ENCODE data around the gene STK10.

Gene STK10

DNA sequence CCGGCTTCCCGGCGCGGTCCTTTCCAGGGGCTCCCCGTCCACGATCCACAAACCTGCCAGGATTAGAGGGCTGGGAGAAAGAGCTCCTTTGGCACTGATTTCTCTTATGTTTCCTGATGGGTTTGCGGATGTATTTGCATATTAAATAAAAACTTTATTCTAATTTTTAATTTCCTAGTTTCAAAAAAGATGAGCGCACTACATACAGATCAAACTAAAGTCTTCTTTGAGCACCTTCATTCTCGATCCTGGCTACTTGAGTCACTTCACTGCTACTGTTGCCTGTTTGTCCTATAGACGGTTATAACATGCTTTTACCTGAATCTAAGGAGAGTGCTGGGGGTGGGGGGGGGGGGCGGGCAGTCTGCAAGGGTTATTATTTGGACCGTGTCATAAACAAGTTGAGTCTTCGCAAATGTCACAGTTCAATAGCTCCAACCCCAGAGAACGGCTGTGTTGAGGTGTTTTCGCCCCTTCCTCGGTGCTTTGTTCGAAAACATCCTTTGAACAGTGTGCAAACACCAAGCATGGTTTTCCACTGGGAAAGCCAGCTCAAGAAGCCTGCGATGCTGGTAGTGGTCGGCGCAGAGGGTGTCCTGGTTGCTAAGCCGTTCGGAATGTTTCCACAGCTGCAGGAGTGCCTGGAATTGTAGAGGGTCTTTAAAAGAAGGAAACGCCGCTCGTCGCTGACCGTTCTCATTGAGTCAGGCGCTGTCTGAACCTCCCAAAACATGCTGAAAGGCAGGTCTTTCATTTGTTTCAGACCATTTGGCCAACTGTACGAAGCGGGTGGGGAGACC is 1.1 kb upstream of the STK10 start:
- no peak for DNase-seq

DNA sequence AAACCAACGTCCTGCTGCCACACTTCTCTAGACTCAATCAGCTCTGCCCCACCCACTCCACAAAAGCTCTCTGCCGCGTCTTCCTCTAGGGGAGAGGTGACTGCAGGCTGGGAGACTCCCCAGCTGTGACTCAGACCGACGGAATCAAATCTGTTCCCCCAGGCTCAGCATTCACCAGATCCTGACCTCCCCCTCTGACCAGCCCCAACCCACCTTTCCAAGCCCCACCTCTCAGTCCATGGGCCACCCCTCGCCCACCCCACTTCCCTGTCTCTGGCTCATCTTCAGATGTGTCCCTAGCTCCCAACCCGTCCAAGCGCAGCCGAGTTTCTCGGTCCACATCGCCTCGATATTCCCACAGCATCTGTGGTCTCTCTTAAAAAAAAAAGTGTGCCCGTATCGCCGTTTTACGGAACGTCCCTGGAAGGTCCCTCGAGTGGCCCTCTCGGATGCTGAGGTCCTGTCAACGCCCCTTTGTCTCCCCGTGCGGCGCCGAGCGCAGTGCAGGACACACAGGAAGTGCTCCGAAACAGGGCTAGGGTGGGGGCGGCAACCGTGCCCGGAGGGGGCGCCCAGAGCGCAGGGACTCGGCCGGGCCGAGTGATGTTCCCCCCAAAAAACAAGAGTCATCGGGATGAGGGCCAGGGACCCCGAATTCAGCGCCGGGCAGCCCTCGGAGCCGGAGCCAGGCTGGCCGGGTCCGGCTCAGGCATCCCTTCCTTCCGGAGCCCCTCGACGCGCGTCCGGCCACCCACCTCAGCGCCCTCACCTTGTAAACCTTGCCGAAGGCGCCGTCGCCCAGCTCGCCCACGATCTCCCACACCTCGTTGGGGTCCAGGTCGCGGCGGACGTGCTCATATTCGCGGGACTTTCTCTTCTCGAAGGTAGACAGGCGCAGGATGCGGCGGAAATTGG is 649 bp downstream of the STK10 start:
- peak in 1 of 2 experiments; percentile 3 for DNase-seq

DNA sequence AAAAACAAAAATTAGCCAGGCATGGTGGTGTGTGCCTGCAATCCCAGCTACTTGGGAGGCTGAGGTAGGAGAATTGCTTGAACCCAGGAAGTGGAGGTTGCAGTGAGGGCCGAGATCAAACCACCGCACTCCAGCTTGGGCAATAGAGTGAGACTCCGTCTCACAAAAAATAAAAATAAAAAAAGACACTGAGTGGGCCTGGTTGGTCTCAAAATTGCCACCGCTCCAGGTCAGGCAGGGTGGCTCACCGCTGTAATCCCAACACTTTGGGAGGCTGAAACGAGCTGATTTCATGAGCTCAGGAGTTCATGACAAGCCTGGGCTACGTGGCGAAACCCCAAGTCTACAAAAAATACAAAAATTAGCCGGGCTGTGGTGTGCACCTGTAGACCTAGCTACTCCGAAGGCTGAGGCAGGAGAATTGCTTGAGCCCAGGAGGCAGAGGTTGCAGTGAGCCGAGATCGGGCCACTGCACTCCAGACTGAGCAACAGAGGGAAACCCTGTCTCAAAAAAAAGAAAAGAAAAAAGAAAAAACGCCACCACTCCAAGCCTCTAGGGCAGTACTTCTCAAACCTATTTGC is 1.8 kb downstream of the STK10 start:
- no peak for DNase-seq

DNA sequence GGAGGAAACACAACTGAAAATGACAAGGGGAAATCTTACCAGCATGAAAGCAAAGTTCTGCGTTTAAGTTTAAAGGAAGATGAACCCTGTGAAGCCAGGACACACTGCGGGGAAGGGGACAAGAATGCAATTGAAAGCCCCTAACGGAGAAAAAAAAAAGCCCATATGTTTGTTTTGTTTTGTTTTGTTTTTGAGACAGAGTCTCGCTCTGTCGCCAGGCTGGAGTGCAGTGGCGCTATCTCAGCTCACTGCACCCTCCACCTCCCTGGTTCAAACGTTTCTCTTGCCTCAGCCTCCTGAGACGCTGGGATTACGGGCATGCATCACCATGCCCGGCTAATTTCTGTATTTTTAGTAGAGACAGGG is 2.9 kb downstream of the STK10 start:
- DNase-seq = no peak

DNA sequence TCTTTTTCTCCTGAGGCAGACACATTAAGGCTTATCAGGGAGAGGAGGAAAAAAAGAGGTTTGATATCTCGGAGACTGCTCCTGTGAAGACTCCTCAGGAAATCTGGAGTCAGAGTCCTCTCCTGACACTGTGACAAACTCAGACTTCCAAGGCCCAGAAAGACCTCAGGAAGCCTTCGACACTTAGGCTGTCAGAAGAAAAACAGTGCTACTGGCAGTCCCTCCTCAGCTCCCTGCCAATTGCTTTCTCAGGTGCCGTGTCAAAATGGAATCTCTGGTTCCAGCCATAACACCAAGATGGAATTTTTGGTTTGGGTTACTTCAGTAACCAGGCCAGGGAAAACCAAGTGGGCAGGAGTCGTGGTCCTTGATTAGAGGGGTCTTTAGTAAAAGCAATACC is 4.1 kb downstream of the STK10 start:
- DNase-seq = no peak

DNA sequence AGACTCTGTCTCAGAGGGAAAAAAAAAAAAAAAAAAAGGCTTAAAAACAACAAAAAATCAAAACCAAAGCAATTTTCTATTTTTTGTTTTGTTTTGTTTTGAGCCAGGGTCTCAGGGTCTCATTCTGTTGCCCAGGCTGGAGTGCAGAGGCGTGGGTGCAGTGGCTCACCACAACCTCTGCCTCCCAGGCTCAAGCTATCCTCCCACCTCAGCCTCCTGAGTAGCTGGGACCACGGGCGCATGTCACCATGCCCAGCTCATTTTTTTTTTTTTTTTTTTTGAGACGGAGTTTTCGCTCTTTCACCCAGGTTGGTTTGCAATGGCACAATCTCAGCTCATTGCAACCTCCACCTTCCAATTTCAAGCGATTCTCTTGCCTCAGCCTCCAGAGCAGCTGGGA is 5.7 kb downstream of the STK10 start:
- DNase-seq = no peak

DNA sequence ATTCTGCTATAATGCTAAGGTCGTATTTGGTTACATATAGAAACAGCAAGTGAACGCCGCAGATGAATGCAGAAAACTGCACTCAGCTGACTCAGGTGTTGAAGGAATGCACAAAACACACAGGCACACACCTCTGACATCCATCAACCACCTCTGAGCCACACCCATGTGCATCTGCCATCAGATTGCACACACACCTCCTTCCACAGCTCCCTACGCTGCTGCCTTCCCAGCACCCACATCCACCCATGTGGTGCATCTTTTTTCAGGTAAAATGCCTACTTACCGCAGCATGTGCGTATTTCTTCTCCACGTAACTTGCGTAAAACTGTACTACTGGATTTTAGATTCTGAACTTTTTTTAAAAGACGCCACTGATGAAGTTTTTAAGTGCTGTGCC is 7.1 kb downstream of the STK10 start:
- DNase-seq = no peak

DNA sequence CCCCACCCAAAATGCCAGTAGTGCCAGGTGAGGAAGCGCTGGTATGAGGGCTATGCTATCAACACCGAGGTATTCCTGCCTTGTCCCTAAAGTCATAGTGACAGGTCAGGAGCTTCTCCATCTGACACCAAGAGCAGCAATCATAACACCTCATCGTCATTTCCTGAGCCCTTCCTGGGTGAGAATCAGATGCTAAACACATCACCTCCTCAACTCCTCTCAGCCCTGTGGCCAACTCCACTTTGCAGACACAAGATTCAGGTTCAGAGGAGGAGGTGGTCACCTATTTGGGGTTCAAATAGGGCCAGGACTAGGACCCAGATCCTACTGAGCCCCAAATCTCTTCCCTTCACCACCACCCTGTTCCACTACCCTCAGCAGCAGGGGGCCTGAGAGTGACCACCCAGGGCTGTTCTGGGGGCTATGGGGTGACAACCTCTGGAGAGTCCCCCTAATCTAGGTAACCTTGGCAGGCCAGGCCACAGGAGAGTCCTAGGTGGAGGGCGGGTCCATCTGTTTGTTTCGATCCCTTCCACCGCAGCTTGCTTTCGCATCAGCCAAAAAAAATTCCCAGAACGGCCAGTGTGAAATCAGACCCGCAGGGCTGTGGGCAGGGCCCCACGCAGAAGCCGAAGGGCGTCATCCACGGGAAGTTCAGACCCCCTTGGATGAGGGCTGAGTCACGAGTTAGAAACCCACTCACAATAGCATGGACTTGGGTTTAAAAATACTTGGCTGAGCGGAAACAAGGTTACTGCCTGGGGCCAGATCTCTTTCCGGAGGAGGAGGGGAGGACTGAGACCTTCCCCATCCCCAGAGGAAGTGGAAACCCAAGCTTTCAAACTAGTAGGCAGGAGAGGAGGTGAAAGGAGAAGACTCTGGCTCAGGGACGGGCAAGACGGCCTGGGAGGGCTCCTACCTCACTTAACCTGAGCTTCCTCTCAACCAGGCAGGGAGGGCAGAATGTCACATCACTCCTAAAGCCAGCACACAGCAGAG is 8.7 kb downstream of the STK10 start:
- DNase-seq = no peak

DNA sequence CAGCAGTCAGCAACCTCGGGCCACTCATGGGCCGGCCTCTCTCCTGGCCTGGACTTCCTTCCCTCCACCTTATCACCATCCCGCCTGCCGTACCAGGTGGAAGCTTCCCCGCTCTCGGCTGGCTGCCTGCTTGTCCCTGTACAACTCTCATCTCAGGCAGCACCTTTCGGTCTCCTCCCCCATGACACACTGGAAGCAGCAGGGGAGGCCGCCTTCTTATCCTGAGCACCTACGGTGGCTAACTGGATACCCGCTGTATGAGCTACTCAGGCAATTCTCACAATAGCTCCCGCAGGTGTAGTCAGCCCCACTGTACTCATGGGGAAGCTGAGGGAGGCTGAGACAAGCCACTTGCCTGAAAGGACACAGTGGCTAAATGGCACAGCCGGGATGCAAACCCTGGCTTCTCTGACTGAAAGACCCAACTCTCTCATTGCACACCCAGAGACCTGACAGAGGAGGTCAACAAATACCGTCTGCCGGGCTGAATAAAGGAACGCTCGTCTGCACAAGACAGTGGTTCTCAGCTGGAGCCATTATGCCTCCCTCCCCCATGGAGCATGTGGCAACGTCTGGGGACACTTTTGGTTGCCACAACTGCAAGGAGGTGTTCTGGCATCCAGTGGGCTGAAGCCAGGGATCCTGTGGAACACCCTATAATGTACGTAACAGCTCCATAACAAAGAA is 9.6 kb downstream of the STK10 start:
- no peak for DNase-seq

DNA sequence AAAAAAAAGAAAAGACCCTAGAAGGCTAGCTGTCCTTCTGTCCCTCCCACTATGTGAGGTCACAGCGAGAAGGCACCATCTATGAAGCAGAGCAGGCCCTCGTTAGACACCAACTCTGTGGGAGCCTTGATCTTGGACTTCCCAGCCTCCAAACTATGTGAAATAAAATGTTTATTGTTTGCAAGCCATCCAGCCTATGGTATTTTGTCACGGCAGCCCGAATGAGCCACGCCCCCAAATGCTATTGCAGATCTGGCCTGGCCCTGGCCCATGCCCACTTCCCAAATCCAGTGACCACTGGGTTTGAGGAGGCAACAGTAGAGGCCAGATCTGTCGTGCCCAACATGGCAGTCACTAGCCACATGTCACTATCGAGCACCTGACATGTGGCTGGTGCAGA is 10.8 kb downstream of the STK10 start:
- DNase-seq = no peak

DNA sequence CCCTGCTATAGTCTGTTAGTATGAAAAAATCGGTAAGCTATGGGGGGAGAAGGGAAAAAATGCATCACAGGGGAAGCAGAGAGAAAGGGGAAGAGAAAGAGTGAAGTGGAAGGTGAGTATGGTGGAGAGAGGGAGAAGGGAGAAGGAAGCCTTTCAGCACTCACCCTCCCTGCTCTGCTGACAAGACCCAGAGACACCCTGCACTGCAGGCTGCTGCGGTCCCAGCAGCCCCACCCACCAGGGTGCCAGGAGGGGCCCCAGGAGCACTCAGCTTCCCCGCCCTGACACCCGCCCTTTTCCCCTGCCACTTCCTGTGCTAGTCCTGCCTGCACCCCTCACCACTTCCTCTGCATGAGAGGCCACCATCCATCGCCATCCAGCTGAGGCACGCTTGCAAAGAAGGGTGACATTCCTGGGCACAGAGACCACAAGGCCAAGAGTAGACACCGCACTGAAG is 12.7 kb downstream of the STK10 start:
- no peak for DNase-seq

DNA sequence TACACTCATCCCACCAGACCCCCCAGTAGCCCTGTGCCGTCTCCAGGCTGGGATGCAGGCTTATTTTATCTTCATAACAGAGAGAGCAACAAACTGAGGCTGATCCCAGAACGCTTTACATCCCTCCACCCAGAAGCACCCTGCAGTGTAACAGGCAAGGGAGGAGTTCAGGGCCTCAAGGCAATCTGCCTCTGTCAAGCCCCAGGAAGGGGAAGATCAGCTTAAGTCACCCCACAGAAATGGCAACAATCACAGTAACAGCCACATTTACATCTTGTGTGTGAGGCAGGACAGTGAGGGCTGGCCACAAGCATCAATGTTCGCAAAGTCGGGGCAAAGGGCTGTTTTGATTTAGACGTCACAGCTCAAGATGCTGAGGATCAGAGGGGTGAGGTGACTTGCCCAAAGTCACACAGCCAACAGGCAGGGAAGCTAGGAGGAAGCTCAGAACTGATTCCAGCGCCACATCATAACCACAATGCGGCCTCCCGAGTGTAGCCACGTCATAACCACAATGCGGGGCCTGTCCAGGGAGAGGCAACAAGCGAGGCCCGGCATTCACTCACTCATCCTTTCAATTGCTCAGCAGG is 14.4 kb downstream of the STK10 start:
- DNase-seq = no peak

DNA sequence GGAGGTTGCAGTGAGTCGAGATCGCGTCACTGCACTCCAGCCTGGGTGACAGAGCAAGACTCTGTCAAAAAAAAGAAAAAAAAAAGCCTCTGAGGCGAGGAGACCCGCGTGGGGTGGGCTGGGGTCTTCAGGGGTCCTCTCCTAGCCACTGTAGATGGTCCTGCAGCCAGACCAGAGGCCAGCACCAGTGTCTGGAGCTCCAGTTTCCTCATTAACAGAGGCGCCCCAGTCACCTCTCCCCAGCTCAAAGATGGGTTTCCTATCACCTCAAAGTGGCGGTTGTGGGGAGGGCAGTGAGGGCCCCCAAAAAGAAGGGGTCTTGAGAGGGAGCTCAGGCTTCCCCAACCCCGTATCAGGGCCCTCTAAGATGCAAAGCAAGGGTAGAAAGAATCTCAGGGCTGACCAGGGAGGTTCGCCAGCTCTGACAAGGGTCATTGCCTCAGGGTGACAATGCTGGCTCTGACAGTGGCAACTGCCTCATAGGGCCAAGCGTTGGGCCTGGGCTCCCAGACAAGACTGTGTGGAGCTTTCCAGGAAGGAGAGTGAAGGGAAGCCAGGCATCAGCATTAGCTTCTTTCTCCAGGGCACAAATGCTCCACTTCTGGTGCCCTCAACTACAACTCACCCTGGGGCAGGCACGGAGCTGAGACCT is 15.0 kb downstream of the STK10 start:
- no peak for DNase-seq

DNA sequence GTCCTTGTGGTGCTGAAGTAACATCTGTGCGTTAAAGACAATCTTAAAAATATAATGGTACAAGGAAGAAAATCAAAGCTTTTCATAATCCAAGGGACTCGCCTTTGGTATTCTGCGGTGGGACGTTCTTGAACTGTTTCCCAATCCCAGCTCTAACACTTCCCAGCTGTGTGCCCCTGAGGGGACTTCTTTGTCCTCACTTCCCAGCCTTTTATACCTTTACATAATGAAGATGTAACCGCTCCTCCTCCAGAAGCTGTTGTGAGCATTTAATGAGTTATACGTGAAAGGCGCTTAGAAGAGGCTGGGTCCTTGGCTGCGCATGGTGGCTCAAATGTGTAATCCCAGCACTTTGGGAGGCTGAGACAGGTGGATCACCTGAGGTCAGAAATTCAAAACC is 16.9 kb downstream of the STK10 start:
- DNase-seq = no peak

DNA sequence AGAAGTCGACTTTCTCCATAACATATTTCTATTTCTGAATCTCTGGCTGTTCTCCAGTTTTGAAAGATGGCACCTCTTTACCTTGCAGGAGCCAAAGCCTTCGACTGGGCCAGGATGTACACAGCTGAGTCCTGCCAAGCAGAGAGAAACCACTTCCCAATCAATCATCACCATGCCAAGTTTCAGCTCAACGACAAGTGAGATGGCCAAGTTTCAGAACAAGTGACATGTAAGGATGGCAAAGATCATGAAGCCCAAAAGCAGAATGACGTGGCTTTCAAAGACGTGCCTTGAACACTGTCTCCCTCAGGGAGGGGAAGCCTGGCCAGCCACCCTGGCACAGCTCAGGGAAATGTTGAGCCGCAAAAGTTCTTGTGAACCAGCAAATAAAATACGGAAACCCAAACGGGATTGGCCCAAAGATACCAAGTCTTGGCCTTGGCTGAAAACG is 17.7 kb downstream of the STK10 start:
- DNase-seq = no peak

DNA sequence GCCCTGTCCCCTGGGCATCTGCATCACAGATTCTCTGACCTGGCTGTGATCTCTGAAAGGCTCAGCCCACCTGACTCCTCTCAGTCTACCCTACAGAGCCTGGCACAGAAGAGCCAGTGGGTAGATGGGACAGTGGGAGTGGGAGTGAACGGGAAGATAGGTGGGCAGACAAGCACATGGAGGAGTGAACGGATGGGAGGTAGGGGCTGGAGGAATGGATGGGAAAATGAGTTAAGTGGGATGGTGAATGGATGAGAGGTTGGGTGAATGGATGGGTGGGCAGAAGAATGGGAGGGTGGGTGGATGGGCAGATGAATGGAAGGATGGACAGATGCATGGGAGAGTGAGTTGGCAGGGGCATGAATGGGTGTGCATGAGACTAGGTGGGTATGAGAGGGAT is 18.8 kb downstream of the STK10 start:
- no peak for DNase-seq

DNA sequence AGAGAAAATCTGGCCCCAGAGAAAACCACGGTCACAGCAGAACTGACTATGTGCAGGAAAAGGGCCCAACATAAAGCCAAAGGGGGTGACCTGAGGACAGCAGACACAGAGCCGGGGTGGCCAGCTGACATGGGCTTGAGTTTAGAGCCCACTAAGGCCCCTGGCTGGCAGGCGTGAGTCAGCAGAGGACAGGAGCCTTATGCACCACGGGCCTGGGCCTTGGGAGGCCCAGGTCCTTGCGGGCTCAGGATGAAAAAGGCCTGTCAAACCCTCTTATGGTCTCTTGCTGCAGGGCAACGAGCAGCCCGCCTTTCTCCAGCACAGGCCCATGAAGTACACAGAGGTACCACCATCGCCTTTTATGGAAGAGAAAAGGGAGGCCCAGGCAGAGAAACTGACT is 19.7 kb downstream of the STK10 start:
- no peak for DNase-seq

DNA sequence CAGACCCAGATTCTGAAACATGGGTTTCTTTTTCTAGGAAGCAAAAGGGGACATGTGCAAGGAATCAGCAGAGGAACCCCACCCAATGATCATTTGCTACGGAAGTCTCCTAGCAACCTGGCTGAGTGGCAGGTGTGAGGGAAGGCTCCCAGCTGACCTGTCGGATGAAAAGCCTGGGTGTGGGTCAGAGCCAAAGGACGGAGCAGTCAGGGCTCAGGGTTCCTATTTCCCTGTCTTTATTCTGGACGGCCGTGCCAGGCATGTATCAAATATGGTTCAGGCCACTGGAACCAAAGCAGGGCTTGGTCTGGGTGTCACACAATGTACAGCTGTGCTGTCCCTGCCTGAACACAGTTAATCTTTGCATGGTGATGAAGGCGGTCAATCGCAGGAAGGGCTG is 20.1 kb downstream of the STK10 start:
- DNase-seq = no peak

DNA sequence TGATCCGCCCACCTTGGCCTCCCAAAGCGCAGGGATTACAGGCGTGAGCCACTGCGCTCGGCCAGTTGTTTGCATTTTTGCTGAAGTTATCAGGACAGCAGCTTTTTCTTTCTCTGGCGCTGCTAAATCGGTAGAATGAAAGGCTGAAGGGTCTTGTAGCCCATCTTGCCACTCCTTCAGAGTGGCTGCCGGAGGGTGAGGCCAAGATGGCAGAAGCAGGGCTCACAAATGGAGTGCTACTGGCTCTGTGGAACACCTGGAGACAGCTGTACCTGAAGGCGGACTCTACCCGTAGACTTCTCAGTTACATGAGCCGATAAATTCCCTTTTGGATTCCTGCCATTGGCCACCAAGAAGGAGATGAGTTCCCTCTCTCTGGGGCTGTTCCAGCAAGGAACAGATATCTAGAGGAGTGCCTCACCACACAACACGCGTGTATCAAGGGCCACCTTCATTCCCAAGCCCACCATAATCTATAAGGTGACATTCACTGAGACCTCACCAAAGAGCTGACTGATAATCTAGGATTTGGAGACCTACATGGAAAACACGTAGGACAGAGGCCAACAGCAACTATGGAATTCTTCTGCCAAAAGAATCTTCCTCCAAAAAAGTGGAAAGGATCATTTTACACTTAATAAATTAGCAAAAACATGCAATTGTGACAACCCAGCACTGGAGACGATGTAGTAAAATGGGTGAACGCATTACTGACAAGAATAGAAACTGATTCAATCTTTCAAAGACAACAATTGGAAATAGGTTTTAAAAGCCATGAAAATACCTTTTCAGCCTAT is 21.8 kb downstream of the STK10 start:
- no peak for DNase-seq

DNA sequence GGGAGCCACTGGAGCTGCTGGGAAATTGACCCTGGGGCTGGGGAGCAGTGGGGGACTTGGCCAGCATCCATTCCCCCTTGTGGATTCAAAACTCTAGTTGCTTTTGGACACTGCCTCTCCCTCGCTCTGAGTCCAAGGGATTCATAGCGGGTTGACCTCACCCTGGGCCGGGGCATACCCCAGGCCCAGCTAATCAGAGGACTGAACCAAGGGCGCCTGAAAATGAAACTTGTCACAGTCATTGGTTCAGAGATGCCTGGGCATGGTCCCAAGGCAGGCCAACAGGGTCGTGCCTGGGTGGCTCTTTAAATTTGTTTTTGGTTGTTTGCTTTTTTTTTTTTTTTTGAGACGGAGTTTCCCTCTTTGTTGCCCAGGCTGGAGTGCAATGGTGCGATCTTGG is 22.6 kb downstream of the STK10 start:
- no peak for DNase-seq

All from NCI-H187 (cell line).